ENCODE data around the gene TRH. TPM values are rescaled to one million over a fixed set of nuclear protein-coding genes. Genes with fewer than 3 reads are reported as not detected.
"Not testable (repeated sequence)": the region's sequence is repeated elsewhere in the genome, so short reads cannot be mapped to it uniquely, and the experiment has no call there.

Gene TRH
- total RNA-seq, 1 donor: under 0.01 TPM

DNA sequence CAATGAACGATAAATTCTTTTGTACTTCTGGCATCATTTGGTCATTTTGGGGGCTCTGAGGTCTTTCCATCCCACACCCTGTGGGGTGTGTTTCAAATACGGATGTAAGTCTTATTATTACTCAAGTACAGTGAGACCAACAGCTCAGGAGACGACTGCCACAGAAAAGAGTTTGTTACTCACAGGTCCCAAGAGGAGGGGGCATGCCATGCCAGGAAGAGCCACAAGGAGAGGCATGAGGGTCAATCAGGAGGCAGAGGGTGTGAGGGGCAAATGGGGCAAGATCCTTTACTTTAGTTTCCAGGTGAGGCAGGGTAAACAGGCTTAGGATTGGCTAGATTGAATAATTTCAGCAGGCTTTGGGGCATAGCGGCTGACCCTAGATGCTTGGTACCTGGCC lies 21.6 kb downstream of the TRH start:
- peaks cover 26% of the 10 kb centered on the region for H3K4me1 ChIP-seq (ENCODE audit: insufficient read depth, low read length)
- peaks cover 40% of the 10 kb centered on the region for H3K36me3 ChIP-seq (ENCODE audit: insufficient read depth, low read length)
- H2AFZ ChIP-seq (ENCODE audit: low read length): no peak overlapping the region
- TF ChIP-seq, protein P1, sequence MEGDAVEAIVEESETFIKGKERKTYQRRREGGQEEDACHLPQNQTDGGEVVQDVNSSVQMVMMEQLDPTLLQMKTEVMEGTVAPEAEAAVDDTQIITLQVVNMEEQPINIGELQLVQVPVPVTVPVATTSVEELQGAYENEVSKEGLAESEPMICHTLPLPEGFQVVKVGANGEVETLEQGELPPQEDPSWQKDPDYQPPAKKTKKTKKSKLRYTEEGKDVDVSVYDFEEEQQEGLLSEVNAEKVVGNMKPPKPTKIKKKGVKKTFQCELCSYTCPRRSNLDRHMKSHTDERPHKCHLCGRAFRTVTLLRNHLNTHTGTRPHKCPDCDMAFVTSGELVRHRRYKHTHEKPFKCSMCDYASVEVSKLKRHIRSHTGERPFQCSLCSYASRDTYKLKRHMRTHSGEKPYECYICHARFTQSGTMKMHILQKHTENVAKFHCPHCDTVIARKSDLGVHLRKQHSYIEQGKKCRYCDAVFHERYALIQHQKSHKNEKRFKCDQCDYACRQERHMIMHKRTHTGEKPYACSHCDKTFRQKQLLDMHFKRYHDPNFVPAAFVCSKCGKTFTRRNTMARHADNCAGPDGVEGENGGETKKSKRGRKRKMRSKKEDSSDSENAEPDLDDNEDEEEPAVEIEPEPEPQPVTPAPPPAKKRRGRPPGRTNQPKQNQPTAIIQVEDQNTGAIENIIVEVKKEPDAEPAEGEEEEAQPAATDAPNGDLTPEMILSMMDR (IDR thresholded peaks at IDR 0.05; ENCODE audit: extremely low read depth, low read depth, low read length): no peak
- H3K27me3 ChIP-seq (ENCODE audit: insufficient read depth, low read length): no peaks in the 10 kb centered on the region
- H3K9me3 ChIP-seq (ENCODE audit: low read depth, low read length): no peaks in the 10 kb centered on the region
- peaks cover 83% of the 10 kb centered on the region for H3K79me2 ChIP-seq (ENCODE audit: insufficient read depth, low read length)
- no peak overlapping the region for H3K4me3 ChIP-seq (ENCODE audit: insufficient read depth, low read length)
- no peak for DNase-seq (ENCODE audit: insufficient read length, low spot score, missing footprints)
- peaks cover 5% of the 10 kb centered on the region for H4K20me1 ChIP-seq (ENCODE audit: insufficient read depth, low read length)
- peak overlapping the region; percentile 47 for H3K27ac ChIP-seq (ENCODE audit: low read depth, low read length)
- no peak overlapping the region for H3K4me2 ChIP-seq (ENCODE audit: insufficient read depth, low read length)

DNA sequence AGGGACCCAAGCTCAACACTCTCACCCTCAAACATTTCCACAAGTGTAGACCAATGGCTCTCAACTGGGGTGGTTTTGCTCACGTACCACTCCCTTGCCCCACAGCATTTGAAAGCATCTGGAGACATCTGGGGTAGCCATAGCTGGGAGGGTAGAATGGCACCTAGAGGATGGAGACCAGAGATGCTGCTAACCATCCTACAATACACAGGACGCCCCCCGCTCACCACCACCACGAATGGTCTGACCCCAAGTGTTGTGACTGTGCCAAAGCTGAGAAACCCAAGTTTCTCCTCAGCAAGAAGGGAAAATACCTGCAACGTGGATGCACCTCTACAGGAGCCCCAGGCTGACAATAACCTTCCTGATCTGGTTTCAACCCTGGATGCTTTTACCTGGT lies 24.7 kb downstream of the TRH start:
- H3K4me1 ChIP-seq (ENCODE audit: insufficient read depth, low read length): peaks cover 20% of the 10 kb centered on the region
- not testable (repeated sequence) for H3K9me3 ChIP-seq (ENCODE audit: low read depth, low read length); H3K27ac ChIP-seq (ENCODE audit: low read depth, low read length); H3K27me3 ChIP-seq (ENCODE audit: insufficient read depth, low read length); H3K4me3 ChIP-seq (ENCODE audit: insufficient read depth, low read length); H2AFZ ChIP-seq (ENCODE audit: low read length); H3K4me2 ChIP-seq (ENCODE audit: insufficient read depth, low read length); H4K20me1 ChIP-seq (ENCODE audit: insufficient read depth, low read length); DNase-seq (ENCODE audit: insufficient read length, low spot score, missing footprints)
- peaks cover 21% of the 10 kb centered on the region for H3K36me3 ChIP-seq (ENCODE audit: insufficient read depth, low read length)
- peaks cover 65% of the 10 kb centered on the region for H3K79me2 ChIP-seq (ENCODE audit: insufficient read depth, low read length)

DNA sequence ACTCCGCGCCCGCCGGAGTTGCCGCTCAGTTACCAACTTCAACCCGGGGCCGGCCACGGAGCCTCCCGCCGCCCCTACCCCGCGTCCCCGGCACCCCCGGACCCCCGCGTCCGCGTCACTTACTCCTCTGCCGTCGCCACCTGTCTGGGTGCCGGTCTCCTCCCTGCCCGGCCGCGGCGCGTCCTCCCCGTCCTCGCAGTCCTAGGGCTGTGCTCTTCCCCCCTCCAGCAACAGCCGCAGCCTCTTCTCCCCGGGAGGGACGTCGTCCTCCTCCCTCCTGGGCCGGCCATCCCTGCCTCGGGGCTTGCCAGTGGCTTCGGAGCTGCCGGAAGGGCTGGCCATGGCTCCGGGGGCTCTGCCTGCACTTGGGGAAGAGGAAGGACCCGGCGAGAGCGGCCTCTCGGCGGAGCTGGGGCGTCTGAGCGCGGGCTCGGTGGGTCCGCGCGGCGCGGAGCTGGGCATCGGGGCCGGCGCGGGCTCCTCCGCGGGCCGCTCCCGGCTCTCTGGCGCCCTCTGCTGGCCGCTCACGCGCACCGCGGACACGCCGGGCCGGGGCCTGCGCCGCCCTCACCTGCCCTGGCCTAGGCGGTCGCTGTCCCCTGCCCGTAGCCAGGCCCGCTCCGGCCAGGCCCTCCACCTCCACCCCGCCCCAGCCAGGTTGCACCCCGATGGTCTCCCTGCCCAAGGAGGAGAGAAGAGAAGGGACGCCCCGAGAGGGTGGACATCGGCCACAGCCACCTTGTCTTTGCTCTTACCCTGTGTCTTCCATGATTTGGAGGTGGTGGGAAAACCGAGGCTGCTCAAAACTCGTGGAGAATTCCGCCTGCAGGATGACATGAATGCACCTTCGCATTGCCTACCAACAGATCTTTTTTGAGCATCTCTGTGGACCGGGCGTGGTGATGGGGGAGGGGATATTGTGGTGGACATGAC lies 28.4 kb downstream of the TRH start:
- H3K27me3 ChIP-seq (ENCODE audit: insufficient read depth, low read length); H3K36me3 ChIP-seq (ENCODE audit: insufficient read depth, low read length); H3K9me3 ChIP-seq (ENCODE audit: low read depth, low read length); H4K20me1 ChIP-seq (ENCODE audit: insufficient read depth, low read length); DNase-seq (ENCODE audit: insufficient read length, low spot score, missing footprints); H3K4me1 ChIP-seq (ENCODE audit: insufficient read depth, low read length): not testable (repeated sequence)
- TF ChIP-seq, protein P1 (IDR thresholded peaks at IDR 0.05; ENCODE audit: extremely low read depth, low read depth, low read length): peak; percentile 31
- H3K4me3 ChIP-seq (ENCODE audit: insufficient read depth, low read length): peak overlapping the region; percentile 73
- peak overlapping the region; percentile 51 for H3K4me2 ChIP-seq (ENCODE audit: insufficient read depth, low read length)
- peaks cover 30% of the 10 kb centered on the region for H3K79me2 ChIP-seq (ENCODE audit: insufficient read depth, low read length)
- H3K27ac ChIP-seq (ENCODE audit: low read depth, low read length): peak overlapping the region; percentile 45
- H2AFZ ChIP-seq (ENCODE audit: low read length): peak overlapping the region; percentile 62

DNA sequence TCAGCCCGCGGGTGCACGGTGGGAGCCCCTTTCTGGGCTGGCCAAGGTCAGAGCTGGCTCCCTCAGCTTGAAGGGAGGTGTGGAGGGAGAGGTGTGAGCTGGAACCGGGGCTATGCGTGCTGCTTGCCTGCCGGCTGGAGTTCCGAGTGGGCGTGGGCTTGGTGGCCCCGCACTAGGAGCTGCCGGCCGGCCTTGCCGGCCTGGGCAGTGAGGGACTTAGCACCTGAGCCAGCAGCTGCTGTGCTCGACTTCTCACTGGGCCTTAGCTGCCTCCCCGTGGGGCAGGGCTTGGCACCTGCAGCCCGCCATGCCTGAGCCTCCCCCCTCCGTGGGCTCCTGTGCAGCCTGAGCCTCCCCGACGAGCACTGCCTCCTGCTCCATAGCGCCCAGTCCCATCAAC lies 36.0 kb downstream of the TRH start:
- no peaks in the 10 kb centered on the region for H3K36me3 ChIP-seq (ENCODE audit: insufficient read depth, low read length)
- DNase-seq (ENCODE audit: insufficient read length, low spot score, missing footprints): no peak
- no peak overlapping the region for H3K4me3 ChIP-seq (ENCODE audit: insufficient read depth, low read length)
- no peak overlapping the region for H2AFZ ChIP-seq (ENCODE audit: low read length)
- no peaks in the 10 kb centered on the region for H3K27me3 ChIP-seq (ENCODE audit: insufficient read depth, low read length)
- H3K4me1 ChIP-seq (ENCODE audit: insufficient read depth, low read length): peaks cover 12% of the 10 kb centered on the region
- H3K9me3 ChIP-seq (ENCODE audit: low read depth, low read length): no peaks in the 10 kb centered on the region
- no peaks in the 10 kb centered on the region for H3K79me2 ChIP-seq (ENCODE audit: insufficient read depth, low read length)
- no peaks in the 10 kb centered on the region for H4K20me1 ChIP-seq (ENCODE audit: insufficient read depth, low read length)
- TF ChIP-seq, protein P1 (IDR thresholded peaks at IDR 0.05; ENCODE audit: extremely low read depth, low read depth, low read length): no peak
- H3K27ac ChIP-seq (ENCODE audit: low read depth, low read length): no peak overlapping the region
- H3K4me2 ChIP-seq (ENCODE audit: insufficient read depth, low read length): no peak overlapping the region

DNA sequence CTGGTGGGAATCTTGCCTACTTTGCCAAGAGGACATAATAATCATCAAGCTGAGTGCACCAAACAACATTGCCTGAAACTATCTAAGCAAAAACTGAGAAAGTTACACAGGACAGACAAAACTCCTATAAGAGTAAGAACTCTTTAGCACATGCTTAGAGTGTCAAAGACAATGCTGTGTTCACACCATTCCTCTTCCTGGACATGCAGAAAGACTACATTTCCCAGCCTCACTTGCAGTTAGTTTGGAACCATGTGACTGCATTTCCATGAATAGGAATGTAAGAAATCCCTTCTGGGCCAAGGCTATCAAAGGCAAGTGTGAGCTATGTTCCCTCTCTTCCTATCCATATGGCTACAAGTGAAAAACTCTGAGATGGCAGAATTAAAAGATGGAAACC lies 37.6 kb downstream of the TRH start:
- not testable (repeated sequence) for H2AFZ ChIP-seq (ENCODE audit: low read length); H3K4me3 ChIP-seq (ENCODE audit: insufficient read depth, low read length); H3K27ac ChIP-seq (ENCODE audit: low read depth, low read length); H3K4me2 ChIP-seq (ENCODE audit: insufficient read depth, low read length); H3K36me3 ChIP-seq (ENCODE audit: insufficient read depth, low read length); H4K20me1 ChIP-seq (ENCODE audit: insufficient read depth, low read length); H3K79me2 ChIP-seq (ENCODE audit: insufficient read depth, low read length); DNase-seq (ENCODE audit: insufficient read length, low spot score, missing footprints); H3K9me3 ChIP-seq (ENCODE audit: low read depth, low read length); H3K27me3 ChIP-seq (ENCODE audit: insufficient read depth, low read length)
- H3K4me1 ChIP-seq (ENCODE audit: insufficient read depth, low read length): peaks cover 12% of the 10 kb centered on the region

- H3K27me3 ChIP-seq (ENCODE audit: insufficient read depth, low read length); H3K36me3 ChIP-seq (ENCODE audit: insufficient read depth, low read length); H2AFZ ChIP-seq (ENCODE audit: low read length); H3K4me3 ChIP-seq (ENCODE audit: insufficient read depth, low read length); H3K9me3 ChIP-seq (ENCODE audit: low read depth, low read length); H3K4me2 ChIP-seq (ENCODE audit: insufficient read depth, low read length); H4K20me1 ChIP-seq (ENCODE audit: insufficient read depth, low read length); DNase-seq (ENCODE audit: insufficient read length, low spot score, missing footprints); H3K79me2 ChIP-seq (ENCODE audit: insufficient read depth, low read length): not testable (repeated sequence)
- Histone ChIP-seq H3K4me1 (ENCODE audit: insufficient read depth, low read length) (peaks cover 12% of the 10 kb centered on the region), H3K27ac (ENCODE audit: low read depth, low read length) (peak overlapping the region; percentile 83)
These were observed 38.7 kb downstream of the TRH start for GRCh38 chr3:130013246-130013645.
